PFSK-1 (cell line): Measurements from ENCODE around the gene DEF6.

ENCODE experiments used
- FOXP2 ChIP-seq: optimal IDR thresholded peaks from 2 replicates; pipeline ENCODE3; 2011; ENCODE audit warnings: borderline replicate concordance, control low read depth, inconsistent platforms; ENCODE audit not compliant: insufficient read depth; ENCODE audit errors: extremely low read length, extremely low read depth
- POLR2AphosphoS5 ChIP-seq: IDR thresholded peaks from 2 replicates; pipeline ENCODE4 v1.6.1; 2012; ENCODE audit warnings: low read depth, mild to moderate bottlenecking, control low read depth, low read length, moderate library complexity
- SIN3A ChIP-seq: IDR thresholded peaks from 2 replicates; pipeline ENCODE4 v1.6.1; 2012; ENCODE audit warnings: mild to moderate bottlenecking, low read length, moderate library complexity, borderline replicate concordance; ENCODE audit not compliant: insufficient read depth
- TAF1 ChIP-seq: IDR thresholded peaks from 2 replicates; pipeline ENCODE4 v1.6.1; 2012; ENCODE audit warnings: low read length, control low read depth, borderline replicate concordance; ENCODE audit not compliant: insufficient read depth
- TF ChIP-seq, protein P1 (sequence below), 2 experiments: IDR thresholded peaks; 2 replicates each; pipeline versions ENCODE4 v1.6.1 to v1.8.0; 2011 to 2012; ENCODE audit warnings: low read depth in 2 of 2, low read length in 2 of 2, control low read depth in 1 of 2, inconsistent platforms in 1 of 2, mild to moderate bottlenecking in 1 of 2, moderate library complexity in 1 of 2; ENCODE audit not compliant: insufficient read depth in 1 of 2

DEF6 gene

DNA sequence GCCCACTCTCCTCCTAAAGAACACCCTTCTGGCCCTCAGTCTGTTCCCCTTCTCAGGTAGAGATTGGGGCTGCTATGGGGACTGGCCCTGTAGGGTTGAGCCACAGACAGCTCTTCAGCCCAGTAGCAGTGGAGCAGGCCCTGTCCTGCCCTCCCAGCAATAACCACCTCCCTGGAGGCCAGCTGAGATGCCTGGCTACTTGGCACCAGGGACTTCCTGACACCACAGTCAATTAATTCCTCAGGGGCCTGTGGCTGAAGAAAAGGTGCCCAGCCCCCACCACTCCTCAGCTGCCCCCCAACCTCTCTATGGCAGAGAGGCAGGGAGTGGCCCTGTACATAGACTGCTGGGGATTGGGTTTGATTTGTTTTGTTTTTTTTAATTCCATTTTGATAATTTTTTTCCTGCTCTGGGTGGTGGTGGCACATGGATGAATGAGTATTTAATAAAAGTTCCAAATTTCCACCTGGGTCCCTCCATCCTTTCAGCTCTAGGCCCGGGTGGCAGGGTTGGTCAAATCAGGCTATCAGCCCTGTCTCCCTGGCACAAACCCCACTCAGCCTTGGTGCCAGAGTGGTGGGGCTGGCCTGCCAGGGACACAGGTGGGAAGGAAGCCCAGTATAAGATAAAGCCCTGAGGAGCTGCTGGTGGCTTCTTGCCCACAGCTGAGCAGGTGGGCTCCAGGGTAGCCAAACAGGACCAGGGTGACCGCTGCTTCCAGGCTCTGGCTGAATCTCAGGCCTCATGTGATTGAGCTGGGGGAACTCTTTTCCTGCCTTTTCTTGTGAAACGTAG, 1.9 kb upstream of the DEF6 start:
- no peak for TF ChIP-seq FOXP2
- TF ChIP-seq TAF1 = no peak
- TF ChIP-seq, protein P1, sequence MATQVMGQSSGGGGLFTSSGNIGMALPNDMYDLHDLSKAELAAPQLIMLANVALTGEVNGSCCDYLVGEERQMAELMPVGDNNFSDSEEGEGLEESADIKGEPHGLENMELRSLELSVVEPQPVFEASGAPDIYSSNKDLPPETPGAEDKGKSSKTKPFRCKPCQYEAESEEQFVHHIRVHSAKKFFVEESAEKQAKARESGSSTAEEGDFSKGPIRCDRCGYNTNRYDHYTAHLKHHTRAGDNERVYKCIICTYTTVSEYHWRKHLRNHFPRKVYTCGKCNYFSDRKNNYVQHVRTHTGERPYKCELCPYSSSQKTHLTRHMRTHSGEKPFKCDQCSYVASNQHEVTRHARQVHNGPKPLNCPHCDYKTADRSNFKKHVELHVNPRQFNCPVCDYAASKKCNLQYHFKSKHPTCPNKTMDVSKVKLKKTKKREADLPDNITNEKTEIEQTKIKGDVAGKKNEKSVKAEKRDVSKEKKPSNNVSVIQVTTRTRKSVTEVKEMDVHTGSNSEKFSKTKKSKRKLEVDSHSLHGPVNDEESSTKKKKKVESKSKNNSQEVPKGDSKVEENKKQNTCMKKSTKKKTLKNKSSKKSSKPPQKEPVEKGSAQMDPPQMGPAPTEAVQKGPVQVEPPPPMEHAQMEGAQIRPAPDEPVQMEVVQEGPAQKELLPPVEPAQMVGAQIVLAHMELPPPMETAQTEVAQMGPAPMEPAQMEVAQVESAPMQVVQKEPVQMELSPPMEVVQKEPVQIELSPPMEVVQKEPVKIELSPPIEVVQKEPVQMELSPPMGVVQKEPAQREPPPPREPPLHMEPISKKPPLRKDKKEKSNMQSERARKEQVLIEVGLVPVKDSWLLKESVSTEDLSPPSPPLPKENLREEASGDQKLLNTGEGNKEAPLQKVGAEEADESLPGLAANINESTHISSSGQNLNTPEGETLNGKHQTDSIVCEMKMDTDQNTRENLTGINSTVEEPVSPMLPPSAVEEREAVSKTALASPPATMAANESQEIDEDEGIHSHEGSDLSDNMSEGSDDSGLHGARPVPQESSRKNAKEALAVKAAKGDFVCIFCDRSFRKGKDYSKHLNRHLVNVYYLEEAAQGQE (IDR thresholded peaks at IDR 0.05; ENCODE audit: insufficient read depth in 1 of 2, low read depth in 2 of 2, low read length in 2 of 2) = no peak
- no peak for TF ChIP-seq POLR2AphosphoS5
- no peak for TF ChIP-seq SIN3A

DNA sequence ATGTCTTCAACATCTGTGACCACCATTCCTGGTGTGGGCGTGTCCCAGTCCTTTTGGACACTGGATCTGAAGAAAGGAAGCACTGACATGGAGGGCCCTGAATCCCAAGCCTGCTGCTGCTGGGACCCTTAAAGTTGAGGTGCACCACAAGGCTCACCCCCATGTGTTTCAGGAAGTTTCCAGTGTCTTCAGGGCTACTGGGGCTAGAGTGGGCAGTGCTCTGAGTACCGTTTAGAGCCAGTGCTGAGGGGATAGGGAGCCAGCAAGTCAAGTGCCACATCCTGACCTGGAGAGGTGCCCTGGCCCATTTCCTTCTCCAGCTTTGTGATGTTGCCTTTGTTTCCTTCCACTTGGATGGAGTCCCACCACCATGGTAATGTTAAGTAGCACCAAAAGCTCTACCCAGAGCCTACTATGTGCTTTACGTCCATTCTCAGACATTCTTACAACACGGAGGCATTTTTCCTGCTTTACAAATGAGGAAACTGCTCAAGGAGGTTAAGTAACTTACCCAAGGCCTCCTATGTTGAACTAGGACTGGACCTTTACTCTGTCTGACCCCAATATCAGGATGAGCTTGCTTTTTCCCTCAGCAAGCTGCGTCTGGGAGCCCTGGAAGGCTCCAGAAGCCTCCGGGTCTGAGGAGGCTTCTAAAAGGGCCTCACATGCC, 552 bp upstream of the DEF6 start:
- no peak; the same call in 1 of the 2 replicates for TF ChIP-seq POLR2AphosphoS5
- no peak for TF ChIP-seq FOXP2
- no peak for TF ChIP-seq SIN3A
- TF ChIP-seq, protein P1 (IDR thresholded peaks at IDR 0.05; ENCODE audit: insufficient read depth in 1 of 2, low read depth in 2 of 2, low read length in 2 of 2) = no peak
- TF ChIP-seq TAF1 = no peak

DNA sequence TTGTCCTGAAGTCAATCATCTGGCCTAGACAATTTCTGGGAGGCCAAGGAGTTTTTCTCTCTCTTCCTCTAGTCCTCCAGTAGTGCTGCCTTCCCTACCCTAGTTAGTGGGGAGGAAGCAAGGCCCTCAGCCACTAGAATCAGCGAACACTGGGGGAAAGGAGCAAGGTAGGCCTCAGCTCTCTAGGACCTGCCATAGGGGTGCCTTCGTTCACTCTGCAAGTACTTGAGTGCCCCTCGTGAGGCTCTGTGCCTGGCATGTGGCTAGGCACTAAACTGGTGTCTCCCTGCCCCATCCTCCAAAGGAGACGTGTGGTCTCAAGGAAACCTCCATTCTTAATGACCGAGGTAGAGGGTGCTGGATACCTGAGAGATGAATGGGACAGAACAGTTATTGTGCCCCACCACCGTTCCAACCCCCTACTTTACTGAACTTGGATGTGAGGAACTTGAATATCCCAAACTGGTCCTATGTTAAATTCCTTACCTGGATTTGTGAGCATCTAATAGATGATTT, 1.1 kb downstream of the DEF6 start:
- TF ChIP-seq TAF1 (no peak), POLR2AphosphoS5 (no peak), FOXP2 (no peak), SIN3A (no peak)
- TF ChIP-seq, protein P1 (IDR thresholded peaks at IDR 0.05; ENCODE audit: insufficient read depth in 1 of 2, low read depth in 2 of 2, low read length in 2 of 2) = no peak

DNA sequence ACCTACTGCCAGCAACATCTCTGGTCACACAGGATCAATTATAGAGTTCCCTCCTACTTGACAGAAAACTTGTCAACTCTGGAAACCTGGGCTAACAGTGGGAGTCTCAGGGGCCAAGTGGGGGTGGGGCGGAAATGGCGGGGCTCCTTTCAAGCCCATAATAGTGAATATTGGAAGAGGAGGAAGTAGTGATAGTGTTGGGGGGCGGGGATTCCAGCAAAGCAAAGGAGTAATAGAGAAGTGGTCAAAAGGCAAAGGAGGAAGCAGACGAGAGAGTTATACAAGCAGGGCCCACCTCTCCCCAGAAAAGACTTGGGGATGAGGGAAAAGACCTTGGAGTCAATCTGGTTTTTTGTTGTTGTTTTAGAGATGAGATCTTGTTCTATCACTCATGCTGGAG, 2.1 kb downstream of the DEF6 start:
- TF ChIP-seq TAF1 = no peak
- TF ChIP-seq, protein P1 (IDR thresholded peaks at IDR 0.05; ENCODE audit: insufficient read depth in 1 of 2, low read depth in 2 of 2, low read length in 2 of 2) = no peak
- TF ChIP-seq SIN3A = no peak
- TF ChIP-seq FOXP2 = no peak
- TF ChIP-seq POLR2AphosphoS5 = no peak
